Myocyte (in vitro differentiated cells): ENCODE results near the gene SPON1. TPM values are rescaled to one million over a fixed set of nuclear protein-coding genes. Genes with fewer than 3 reads are reported as not detected.
"Not testable (repeated sequence)": the region's sequence is repeated elsewhere in the genome, so short reads cannot be mapped to it uniquely, and the experiment has no call there.

Experiments used
- DNase-seq: peaks from one replicate; pipeline ENCODE4 v3.0.0-alpha.2; 2012; ENCODE audit warnings: low read depth
- total RNA-seq: library from RNA; depleted of rRNA; stranded (reverse); fragments of >200 nt; gene quantifications from 2 replicates; pipeline ENCODE4 v1.2.3, GENCODE V29; 2014

Gene SPON1
- total RNA-seq, 1 donor from 2014 or later, result 0.08 TPM

DNA sequence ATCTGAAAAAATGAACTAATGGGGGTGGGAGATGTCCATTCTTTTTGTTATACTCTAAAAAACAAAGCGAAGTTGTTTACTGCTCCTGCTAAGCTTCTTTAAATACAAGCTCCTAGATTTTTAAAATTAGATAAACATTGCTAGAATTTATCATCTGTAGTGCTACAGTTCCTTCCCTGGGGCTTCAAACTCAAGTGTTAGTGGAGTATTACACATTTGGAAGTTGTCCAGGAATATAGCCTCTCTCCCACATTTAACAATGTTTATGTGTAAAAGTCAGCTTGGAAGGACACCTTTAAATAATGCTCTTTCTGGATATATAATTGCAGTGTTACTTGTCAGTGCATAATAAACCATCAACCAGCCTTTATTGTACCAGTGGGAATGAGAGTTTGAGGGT is 155.5 kb downstream of the SPON1 start:
- no peak for DNase-seq

GRCh38 chr11:14119357-14119756 is 156.8 kb downstream of the SPON1 start:
- DNase-seq, result no peak

- no peak for DNase-seq
Measured at GRCh38 chr11:14124350-14124749, 161.8 kb downstream of the SPON1 start.

DNA sequence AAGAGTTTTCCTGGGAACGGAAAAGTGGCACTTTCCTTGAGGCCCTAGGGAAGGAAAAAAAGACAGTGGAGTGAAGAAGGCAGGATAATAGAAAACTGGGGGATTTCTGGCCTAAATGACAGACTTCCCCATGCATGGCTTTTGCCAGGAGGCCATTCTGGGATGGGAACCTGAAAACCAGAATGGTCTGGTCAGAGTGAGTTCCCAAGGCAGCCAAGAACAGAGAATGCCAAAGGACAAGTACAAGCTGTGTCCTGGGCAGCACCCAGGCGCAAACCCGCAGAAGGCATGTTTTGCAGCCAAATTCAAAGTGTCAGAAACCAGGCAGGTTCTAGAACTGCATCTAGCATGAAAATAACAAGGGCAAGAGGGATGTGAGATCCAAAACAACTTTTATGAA is 162.4 kb downstream of the SPON1 start:
- DNase-seq, result no peak

GRCh38 chr11:14125529-14125928 is 163.0 kb downstream of the SPON1 start:
- no peak for DNase-seq

- no peak for DNase-seq
Measured at GRCh38 chr11:14127679-14128078, 165.2 kb downstream of the SPON1 start.

- peak; percentile 64 for DNase-seq
Measured at GRCh38 chr11:14132312-14132711, 169.8 kb downstream of the SPON1 start.

DNA sequence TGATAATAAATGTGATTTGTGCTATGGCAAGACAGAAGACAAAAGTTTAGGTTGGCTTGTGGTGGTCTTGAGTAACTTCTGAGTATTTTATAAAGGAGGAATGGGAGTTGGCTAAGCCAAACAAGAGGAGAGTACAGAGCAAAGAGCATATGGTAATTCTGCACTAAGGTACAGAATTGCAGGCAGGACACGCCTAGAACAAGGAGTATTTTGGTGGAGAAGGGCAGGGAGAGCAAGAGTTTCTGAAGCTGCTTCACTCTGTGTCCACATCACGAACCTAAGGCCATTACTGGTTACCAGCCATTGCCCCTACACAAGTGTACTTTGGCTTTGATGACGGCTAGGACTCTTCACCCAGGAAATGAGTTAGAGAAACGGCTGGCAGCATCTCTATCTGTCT is 170.9 kb downstream of the SPON1 start:
- no peak for DNase-seq

GRCh38 chr11:14136561-14136960 is 174.0 kb downstream of the SPON1 start:
- no peak for DNase-seq

DNA sequence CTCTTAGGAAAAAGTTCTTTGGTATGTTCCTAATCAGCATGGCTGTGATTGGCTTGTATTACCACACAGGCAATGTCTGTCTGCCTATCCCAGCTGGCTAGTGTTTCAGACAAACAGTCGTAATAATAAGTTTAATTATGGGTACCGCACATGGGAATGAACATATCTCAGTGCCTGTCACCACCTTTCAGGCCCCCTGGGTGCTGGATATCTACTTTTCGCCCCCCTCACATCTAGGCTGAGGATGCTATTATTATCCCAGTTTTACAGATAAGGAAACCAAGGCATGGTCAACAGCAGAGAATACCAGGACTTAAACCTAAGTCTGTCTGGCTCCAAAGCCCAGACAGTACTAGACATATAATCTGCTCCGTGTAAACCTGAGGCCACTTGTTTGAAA is 174.8 kb downstream of the SPON1 start:
- DNase-seq, result no peak

- no peak for DNase-seq
Measured at GRCh38 chr11:14140991-14141390, 178.5 kb downstream of the SPON1 start.

DNA sequence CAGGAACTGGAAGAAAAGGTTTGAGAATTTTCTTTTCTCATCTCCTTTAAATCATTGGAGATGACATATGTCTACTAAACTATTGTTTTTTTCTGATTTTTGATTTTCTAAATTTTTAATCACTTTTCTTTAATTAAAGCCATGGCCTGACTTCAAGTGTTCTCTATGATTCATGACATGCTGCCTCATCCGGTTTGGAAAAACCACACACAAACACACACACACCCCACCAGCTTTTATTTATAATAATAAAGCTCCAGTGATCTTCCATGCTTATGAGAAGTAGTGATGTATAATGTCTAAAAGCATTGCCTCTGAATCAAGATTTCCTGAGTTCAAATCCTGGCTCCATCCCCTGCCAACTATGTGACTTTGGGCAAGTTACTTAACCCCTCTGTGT is 179.2 kb downstream of the SPON1 start:
- no peak for DNase-seq

- no peak for DNase-seq
Measured at GRCh38 chr11:14144934-14145333, 182.4 kb downstream of the SPON1 start.

DNA sequence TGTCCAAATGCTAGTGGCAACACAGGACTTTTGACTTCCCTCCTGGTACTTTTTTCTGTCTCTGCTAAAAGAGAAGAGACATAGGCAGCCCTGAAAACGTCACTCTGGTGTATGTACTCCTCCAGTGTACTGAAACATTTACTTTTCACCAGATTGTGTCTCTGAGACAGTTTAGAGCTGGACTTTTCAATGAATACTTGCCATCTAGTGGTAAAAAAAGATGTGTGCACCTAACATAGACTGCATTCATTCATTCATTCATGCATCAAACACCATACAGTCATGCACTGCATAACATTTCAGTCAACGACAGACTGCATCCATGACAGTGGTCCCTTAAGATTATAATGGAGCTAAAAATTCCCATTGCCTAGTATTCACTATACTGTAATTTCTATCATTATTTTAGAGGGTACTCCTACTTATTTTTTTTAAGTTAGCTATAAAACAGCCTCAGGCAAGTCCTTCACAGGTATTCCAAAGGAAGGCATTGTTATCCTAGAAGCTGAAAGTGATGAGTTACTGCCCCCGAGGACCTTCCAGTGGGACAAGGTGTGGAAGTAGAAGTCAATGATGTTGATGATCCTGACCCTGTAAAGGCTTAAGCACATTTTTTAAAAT is 186.2 kb downstream of the SPON1 start:
- peak; percentile 30 for DNase-seq

GRCh38 chr11:14149683-14150082 is 187.2 kb downstream of the SPON1 start:
- DNase-seq, result no peak

- DNase-seq, result no peak
Measured at GRCh38 chr11:14150878-14151277, 188.4 kb downstream of the SPON1 start.

DNA sequence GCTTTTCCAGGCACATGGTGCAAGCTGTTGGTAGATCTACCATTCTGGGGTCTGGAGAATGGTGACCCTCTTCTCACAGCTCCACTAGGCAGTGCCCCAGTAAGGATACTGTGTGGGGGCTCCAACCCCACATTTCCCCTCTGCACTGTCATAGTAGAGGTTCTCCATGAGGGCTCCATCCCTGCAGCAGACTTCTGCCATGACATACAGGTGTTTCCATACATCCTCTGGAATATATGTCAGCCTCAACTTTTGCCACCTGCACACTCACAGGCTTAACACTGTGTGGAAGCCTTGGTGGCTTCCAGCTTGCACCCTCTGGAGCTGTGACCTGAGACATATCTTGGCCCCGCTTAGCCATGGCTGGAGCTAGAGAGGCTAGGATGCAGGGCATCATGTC is 191.6 kb downstream of the SPON1 start:
- DNase-seq, result not testable (repeated sequence)

DNA sequence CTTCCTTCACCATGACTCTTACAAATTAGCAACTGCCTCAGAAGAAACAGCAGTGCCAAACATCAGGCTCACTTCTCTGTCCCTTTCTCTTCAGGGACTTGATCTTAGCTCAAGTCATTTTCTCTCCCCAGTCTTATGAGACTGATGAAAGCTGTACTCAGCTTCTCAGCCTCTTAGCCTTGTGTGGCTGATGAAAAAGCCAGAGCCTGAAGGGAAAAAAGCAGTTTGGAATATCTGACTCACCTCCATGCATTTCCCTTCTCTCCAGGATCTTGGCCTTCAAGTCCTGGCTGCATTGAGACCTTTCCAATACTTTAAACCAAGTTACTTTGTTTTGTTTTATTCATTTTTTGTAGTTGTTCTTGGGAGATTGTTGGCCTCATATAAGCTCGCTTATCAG is 195.9 kb downstream of the SPON1 start:
- DNase-seq, result no peak

DNA sequence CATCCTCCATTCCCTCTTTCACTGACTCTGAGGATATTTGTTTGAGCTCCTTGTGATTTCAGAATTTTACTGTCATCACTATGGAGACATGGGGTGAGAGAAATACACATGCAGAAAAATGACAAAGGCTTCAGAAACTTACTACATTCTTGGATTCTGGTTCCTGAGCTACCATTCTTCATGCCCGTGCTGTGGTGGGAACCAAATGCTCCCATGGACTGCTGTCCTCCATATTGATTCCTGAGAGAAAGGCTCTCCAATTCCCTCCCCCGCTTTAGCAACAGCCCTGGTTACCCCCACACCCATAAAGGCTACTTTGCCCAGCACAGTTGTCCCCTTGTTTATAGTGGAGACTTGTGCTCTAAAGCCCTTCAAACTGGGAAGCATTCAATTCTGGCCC is 201.1 kb downstream of the SPON1 start:
- no peak for DNase-seq

GRCh38 chr11:14173679-14174078 is 211.2 kb downstream of the SPON1 start:
- DNase-seq, result not testable (repeated sequence)

DNA sequence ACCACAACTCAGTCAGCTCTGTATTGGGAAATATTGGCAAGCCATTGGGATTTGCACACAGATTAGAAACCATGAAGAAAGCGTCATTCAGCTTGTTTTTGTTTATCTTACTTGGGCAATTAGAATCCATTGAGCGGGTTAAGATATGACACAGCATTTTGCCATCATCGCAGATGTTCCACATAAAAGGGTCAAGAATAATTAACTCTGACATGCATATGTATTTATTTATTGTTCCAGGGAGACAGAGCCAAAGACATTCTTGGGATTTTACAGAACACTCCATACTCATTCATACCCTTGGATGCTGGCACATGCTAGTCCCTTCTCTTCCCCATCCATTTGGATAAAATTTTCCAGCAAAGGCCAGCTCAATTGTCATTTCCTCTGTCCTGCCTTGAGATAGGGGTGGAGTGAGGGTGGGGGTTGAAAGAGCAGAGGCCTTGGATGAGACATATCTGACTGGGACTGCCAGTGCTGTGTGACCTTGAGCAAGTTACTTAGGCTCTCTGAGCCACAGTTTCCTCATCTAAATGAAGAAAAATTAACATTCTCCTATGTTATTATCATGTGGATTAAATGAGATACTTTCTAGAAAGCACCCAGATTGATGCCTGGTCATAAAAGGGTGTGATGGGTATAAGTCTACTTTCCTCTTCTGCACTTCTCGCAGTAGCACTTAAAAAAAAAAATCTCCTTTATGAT is 216.7 kb downstream of the SPON1 start:
- DNase-seq, result no peak

GRCh38 chr11:14181121-14181520 is 218.6 kb downstream of the SPON1 start:
- no peak for DNase-seq

DNA sequence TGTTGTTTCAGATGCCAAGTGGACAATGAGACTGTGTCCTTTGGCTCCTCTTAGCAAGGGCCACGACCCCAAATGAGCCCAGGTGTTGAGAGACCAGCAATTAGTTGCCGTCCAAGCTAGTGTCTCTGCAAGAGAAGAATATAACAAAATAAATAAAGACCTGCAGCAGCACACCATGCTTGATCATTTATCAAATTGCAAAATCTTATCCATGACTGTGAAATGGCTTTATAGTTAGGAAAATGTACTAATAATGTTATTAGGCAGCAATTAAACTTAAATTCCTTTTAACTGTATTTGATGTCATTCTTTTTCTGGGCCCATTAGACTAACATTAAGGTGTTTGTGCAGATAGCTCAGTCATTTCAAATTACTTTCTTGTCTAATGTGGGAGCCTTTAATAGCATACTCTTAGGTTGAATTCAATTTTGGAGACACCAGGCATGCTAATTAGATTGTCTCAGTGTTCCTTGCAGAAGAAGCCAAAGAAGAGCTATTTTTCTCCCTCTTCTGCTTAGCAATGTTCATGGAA is 220.4 kb downstream of the SPON1 start:
- no peak for DNase-seq
